NCI-H82 treated with DMSO at 0.1 percent for 48 hours (cell line): ENCODE results near the gene POC5.
"Not testable (repeated sequence)": the region's sequence is repeated elsewhere in the genome, so short reads cannot be mapped to it uniquely, and the experiment has no call there.

Experiments used
- DNase-seq: peaks from one replicate; lab custom pipeline; 2025; ENCODE audit not compliant: unreplicated experiment; lab: John Stamatoyannopoulos, UW

The POC5 gene, protein sequence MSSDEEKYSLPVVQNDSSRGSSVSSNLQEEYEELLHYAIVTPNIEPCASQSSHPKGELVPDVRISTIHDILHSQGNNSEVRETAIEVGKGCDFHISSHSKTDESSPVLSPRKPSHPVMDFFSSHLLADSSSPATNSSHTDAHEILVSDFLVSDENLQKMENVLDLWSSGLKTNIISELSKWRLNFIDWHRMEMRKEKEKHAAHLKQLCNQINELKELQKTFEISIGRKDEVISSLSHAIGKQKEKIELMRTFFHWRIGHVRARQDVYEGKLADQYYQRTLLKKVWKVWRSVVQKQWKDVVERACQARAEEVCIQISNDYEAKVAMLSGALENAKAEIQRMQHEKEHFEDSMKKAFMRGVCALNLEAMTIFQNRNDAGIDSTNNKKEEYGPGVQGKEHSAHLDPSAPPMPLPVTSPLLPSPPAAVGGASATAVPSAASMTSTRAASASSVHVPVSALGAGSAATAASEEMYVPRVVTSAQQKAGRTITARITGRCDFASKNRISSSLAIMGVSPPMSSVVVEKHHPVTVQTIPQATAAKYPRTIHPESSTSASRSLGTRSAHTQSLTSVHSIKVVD

GRCh38 chr5:75717082-75717922, at the start of gene POC5:
Gene POC5 (minus strand): TSS chr5:75717437. CDS start chr5:75712937, 4,500 bp downstream.
- DNase-seq: peak; percentile 93

- DNase-seq: no peak
These were observed 40.9 kb upstream of the POC5 start for GRCh38 chr5:75758116-75758515.

GRCh38 chr5:75756981-75757380, 39.7 kb upstream of the POC5 start:
- DNase-seq: no peak

- DNase-seq: no peak
These were observed 39.0 kb upstream of the POC5 start for GRCh38 chr5:75756211-75756610.

DNA sequence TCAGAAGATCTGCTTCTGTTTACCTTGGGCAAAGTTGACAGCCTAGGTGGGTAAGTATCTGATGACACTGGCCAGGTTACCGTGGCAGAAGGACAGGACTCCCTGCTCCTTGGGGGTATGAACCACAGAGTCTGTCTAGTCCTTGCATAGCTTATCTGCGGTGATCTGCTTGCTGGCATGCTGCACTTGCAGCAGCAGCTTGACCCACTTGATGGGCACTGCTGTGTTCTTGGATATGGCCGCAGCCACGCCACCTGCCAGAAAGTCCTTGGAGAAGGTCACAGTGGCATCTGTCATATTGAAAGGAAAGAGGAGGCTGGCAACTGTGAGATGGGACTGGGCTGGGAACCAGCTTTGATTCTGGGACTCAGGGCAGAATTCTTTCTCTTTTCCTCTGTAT, 35.9 kb upstream of the POC5 start:
- DNase-seq: no peak

DNA sequence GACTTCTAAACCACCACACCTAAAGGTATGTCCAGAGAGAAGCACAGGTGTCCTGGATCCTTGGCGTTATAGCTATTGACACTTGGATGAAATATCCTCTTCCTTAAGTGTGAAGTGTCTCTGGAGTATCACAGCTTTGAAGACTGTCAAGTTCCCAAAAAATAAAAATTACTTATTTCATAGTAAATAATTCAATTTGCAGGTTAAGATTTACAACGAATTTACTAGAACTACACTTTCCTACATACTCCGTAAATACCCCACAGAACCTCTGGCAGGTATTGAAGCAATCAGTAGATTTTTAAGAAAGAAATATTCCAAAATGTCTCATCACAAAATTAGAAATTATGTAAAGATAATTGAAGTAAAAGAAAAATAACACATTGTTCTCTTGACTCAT, 27.1 kb upstream of the POC5 start:
- no peak for DNase-seq

GRCh38 chr5:75736273-75736672, 19.0 kb upstream of the POC5 start:
- no peak for DNase-seq

- peak; percentile 6 for DNase-seq
These were observed 17.9 kb upstream of the POC5 start for GRCh38 chr5:75734913-75735789.

GRCh38 chr5:75733767-75734166, 16.5 kb upstream of the POC5 start:
- DNase-seq: no peak

- not testable (repeated sequence) for DNase-seq
These were observed 14.3 kb upstream of the POC5 start for GRCh38 chr5:75731515-75731914.

DNA sequence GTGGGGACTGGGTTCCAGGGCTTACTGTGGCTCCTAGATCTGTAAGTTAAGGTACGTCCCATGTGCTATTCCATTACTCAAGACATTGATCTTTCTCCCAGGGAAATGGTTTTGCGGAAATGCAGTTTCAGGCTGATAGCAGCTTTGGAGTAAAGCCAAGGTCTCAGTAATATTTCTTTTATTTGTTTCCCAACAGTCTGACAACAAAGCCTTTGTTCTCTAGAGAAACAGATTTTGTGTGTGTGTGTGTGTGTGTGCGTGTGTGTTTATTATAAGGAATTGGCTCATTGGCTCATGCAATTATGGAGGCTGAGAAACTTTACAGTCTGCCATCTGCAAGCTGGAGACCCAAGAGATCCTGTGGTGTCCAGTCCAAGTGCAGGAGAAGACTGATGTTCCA, 12.1 kb upstream of the POC5 start:
- DNase-seq: no peak

DNA sequence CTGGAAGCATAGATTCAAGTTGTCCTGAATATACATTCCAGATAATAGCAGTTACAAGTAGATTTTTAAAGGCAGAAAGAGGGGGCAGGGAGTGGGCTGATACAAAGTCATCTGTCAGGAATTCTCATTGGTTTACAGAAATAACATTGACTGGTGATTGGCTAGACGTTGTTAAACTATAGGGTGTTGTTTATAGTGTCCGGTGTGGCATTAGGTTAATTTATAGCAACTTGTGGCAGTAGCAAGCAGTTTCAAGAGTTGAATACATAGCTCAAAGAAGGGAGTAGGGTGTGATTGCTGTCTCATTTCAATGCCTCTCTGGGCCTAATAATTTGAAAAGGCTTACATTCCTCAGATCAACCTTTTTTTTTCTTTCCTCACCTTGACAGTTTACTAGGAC, 10.7 kb upstream of the POC5 start:
- no peak for DNase-seq

- DNase-seq: not testable (repeated sequence)
These were observed 9.0 kb upstream of the POC5 start for GRCh38 chr5:75726224-75726623.

GRCh38 chr5:75723378-75723777, 6.1 kb upstream of the POC5 start:
- DNase-seq: no peak

DNA sequence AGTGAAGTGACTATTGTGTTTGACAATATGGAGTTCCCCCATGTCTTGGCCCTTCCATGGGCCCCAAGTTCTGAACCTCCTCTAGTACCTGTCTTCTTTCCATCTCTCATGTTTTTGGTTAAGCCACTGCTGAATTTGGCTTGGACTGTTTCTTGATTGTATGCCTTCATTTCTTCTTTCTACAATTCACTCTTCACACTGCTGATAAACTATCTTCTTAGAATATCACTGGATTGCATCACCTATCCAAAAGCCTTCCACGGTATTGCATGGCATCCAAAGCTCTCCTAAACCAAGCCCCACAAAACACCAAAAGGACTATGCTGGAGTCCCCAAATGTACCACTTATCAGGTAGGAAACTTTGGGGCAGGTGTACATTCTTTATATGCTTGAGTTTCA, 4.3 kb upstream of the POC5 start:
- DNase-seq: no peak

- DNase-seq: no peak
These were observed 3.6 kb upstream of the POC5 start for GRCh38 chr5:75720882-75721281.

- DNase-seq: no peak
These were observed 539 bp downstream of the POC5 start for GRCh38 chr5:75716715-75717081.

- no peak for DNase-seq
These were observed 5.1 kb downstream of the POC5 start for GRCh38 chr5:75712091-75712490.

GRCh38 chr5:75711151-75711550, 6.1 kb downstream of the POC5 start:
- DNase-seq: no peak

DNA sequence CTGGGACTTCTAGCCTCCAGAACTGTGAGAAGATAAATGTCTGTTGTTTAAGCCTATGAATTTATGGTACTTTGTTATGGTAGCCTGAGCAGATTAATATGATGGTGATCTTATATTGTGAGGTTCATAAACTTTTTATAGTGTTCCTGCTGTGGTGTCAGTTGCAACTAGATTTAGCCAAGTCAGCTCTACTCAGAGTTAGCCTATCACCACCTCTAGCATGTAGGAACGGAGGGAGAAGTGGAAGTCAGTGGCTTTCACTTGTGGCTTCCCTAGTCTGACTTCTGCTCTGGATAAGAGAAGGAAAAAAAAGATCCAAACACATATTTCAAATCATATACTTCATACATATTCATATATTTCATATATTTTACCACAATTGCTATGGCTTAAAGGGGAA, 6.6 kb downstream of the POC5 start:
- DNase-seq: no peak

DNA sequence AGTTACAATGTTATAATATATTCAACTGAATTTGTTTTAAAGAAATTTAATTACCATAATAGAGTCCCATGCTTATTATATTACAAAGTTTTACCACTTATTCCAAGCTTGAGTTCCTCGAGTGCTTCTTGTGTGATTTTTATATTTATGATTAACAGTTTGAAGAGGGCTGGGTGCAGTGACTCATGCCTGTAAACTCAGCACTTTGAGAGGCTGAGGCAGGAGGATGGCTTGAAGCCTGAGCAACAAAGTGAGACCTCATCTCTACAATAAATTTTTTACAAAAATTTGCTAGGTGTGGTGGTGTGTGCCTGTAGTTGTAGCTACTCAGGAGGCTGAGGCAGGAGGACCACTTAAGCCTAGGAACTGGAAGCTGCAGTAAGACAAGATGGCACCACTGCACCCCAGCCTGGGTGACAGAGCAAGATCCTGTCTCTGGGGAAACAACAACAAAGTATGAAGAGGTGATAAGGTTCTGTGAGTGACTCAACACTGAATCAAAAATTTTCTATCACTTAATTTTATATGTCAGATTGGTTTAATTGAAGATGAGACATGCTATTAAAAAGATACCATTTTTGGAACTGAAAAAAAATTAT, 9.2 kb downstream of the POC5 start:
- DNase-seq: no peak
